HS-5 (cell line): ENCODE data around the gene NAGK.
"Not testable (repeated sequence)": the region's sequence is repeated elsewhere in the genome, so short reads cannot be mapped to it uniquely, and the experiment has no call there.

Experiments used
- DNase-seq: peaks from one replicate; pipeline ENCODE4 v3.0.0-alpha.2; 2012; ENCODE audit warnings: low read depth

NAGK gene

GRCh38 chr2:71068218-71069035, at the start of gene NAGK:
TSS of gene NAGK (plus strand) at chr2:71068648. CDS start at chr2:71068684, 36 bp downstream.
- peak; percentile 85 for DNase-seq

GRCh38 chr2:71019989-71020388, 48.5 kb upstream of the NAGK start:
- DNase-seq, result not testable (repeated sequence)

- not testable (repeated sequence) for DNase-seq
Observed at GRCh38 chr2:71021394-71021793, 47.1 kb upstream of the NAGK start.

- DNase-seq, result not testable (repeated sequence)
Observed at GRCh38 chr2:71023553-71024243, 44.8 kb upstream of the NAGK start.

- not testable (repeated sequence) for DNase-seq
Observed at GRCh38 chr2:71036296-71036695, 32.2 kb upstream of the NAGK start.

DNA sequence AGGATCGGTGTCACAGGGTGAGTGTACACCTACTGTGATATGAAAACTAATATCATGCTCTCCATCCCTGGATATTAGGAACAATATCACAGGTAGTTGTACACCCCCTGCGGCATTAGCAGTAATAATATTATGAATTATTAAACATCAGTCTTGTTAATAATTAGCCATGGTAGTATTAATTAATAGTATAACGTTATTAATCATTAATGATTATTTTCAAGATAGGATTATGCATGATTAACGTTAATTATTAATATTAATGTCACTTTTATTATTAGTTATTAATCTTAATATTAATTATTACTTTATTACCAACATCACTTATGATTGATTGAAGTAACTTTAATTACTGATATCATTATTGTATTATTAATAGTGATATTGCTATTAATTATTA, 26.2 kb upstream of the NAGK start:
- DNase-seq, result no peak

GRCh38 chr2:71043531-71044407, 24.7 kb upstream of the NAGK start:
- no peak for DNase-seq

DNA sequence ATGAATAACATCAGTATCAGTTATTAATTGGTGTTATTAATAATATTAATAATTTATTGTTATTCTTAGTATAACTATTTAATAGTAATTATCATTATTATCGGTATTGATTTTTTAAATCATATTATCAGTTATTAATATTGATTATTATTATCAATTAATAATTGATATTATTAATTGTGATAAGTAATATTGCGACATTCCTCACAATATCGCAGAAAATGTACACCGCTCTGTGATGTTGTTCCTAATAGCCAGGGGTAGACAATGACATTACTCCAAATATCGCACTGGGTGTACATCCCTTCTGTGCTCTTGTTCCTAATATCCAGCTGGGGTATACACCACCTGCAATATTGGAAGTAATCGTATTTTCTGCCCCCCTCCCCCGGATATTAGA, 23.3 kb upstream of the NAGK start:
- DNase-seq, result no peak

- DNase-seq, result no peak
Observed at GRCh38 chr2:71045865-71046548, 22.4 kb upstream of the NAGK start.

- no peak for DNase-seq
Observed at GRCh38 chr2:71048096-71048495, 20.4 kb upstream of the NAGK start.

DNA sequence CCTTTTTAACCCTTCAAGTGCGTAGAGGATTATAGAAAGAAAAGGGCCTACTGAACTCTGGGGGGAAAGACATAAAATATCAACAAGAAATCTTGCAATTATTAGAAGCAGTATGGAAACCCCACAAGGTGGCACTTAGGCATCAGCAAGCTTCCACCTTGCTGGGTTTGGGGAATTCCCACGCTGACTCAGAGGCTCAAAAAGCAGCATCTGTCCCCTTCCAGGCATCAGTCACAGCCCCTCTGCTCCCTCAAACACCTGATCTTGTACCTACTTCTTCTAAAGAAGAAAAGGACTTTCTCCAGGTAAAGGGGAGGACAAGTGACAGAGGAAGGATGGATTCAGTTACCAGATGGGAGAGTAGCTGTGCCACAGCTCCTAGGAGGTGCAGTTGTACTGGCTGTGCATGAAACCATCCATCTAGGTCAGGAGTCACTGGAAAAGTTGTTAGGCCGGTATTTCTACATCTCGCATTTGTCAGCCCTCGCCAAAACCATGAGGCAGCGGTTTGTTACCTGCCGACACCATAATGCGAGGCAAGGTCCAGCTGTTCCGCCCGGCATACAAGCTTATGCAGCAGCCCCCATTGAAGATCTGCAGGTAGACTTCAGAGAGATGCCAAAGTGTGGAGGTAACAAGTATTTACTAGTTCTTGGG, 18.6 kb upstream of the NAGK start:
- not testable (repeated sequence) for DNase-seq

DNA sequence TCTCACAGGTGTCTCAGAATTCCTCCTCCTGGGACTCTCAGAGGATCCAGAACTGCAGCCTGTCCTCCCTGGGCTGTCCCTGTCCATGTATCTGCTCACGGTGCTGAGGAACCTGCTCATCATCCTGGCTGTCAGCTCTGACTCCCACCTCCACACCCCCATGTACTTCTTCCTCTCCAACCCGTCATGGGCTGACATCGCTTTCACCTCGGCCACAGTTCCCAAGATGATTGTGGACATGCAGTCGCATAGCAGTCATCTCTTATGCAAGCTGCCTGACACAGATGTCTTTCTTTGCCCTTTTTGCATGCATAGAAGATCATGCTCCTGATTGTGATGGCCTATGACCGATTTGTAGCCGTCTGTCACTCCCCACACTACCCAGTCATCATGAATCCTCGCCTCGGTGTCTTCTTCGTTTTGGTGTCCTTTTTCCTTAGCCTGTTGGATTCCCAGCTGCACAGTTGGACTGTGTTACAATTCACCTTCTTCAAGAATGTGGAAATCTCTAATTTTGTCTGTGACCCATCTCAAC, 13.2 kb upstream of the NAGK start:
- not testable (repeated sequence) for DNase-seq

GRCh38 chr2:71060211-71060610, 8.2 kb upstream of the NAGK start:
- DNase-seq, result no peak

DNA sequence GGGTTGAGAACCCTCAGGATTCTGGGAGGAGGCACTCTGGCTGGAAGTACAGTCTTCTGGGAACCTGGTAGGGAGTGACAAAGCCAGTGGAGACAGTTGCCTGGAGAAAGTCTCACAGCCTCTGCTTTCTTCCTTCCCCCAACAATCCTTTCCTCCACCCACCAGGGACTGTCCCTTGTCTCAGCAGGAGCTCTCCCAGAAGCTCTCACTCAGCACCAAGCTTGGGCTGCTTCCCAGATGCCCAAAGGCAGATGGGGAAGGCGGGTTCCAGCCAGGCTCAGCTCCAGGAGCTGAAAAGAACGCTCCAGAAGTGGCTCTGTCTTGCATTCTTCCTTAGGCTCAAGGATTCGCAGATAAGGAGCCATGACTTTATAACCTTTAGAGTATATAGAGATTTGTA, 7.6 kb upstream of the NAGK start:
- no peak for DNase-seq

GRCh38 chr2:71063216-71063615, 5.2 kb upstream of the NAGK start:
- no peak for DNase-seq

GRCh38 chr2:71064110-71064611, 4.3 kb upstream of the NAGK start:
- no peak for DNase-seq

DNA sequence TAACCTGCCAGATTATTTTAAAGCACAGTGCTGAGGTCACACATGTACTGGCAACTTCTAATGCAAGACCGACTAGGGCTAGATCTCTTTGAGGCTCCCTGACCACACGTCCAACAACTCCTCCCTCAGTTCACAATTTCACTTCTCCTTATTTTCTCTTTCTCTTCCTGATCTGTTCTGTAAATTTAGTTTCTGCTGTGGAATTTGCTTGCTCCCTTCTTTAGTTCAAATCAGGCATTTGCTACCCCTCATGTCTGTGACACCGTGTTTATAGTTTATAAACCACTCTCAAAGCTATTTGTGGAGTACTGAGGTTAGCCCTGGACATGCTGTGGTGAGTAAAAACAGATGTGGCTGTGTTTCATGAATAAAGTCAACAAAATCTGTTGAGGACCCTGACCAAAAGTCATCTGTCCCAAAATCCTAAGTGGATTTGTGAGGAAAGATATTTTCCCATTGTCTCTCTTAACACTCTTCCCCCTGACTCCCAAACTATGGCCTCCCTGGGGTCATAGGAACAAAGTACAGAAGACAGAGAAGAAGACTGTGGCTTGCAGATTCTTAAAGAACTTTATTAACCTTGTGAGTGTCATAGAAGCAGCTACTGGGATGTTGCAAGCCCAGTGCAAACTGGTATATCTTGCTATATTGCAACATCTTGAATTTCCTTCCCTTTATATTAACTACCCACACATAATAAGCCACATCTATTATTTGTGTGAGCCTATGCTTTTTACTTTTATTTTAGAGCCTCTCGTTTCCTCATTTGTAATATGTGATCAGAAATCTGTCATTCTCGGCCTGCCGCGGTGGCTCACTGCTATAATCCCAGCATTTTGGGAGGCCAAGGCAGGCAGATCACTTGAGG, 3.5 kb upstream of the NAGK start:
- no peak for DNase-seq

GRCh38 chr2:71066856-71067255, 1.6 kb upstream of the NAGK start:
- no peak for DNase-seq

DNA sequence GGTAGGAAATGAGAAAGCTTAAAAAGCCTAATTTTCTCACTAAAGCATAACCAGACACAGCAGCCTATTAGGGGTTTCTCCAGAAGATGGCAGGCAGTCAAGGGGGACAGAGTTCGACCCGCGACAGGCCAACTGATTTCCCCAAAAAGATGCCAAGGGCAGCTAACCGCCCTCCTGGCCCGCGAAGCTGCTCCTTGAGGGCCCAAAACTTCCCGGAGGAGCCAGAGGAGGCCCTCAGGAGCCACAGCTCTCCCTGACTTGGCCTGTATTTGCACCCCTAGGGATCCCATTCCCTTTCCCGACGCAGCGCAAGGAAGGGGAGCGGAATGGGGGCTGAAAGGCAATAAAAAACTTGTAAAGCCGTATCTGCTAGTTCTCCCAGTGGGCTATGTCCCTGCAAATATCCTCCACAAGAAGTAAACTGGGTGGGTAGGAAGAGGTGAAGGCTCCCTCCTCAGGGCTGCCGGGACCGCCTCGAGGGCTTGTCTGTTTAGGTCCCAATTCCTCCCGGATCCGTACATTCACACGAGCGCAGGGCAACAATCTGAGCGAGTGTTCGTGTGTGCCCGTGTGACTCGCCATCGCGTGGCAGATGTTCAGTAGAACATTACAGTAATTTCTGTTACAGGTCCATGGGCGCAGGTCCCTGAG, 756 bp upstream of the NAGK start:
- no peak for DNase-seq
